SK-N-SH (cell line): ENCODE data around the gene C1GALT1. TPM values are rescaled to one million over a fixed set of nuclear protein-coding genes. Genes with fewer than 3 reads are reported as not detected.

Experiments used
- CTCF ChIA-PET: fragments of 300-600, 350-600 bp; formaldehyde crosslinking; extraction: SDS; loops from one replicate; lab custom pipeline; 2021; lab: Yijun Ruan, JAX
- POLR2A ChIA-PET: fragments of 350-600 bp; sonication (Branson Sonifier 250); formaldehyde crosslinking; extraction: SDS; loops from one replicate; lab custom pipeline; 2020; ENCODE audit warnings: antibody characterized with exemption, inconsistent platforms; lab: Yijun Ruan, JAX
- DNase-seq: peaks from one replicate; pipeline ENCODE4 v3.0.0; 2012
- H2AFZ ChIP-seq: fragments of 200-600 bp; sonication (generic); 2 replicates; pipeline ENCODE4 v1.8.1; 2016; ENCODE audit warnings: antibody characterized with exemption, mild to moderate bottlenecking, low read depth
- H3F3A ChIP-seq: fragments of 200-600 bp; sonication (generic); replicated peaks from 2 replicates; pipeline ENCODE3; 2016; ENCODE audit warnings: antibody characterized with exemption, mild to moderate bottlenecking; ENCODE audit not compliant: insufficient read depth
- H3K27ac ChIP-seq, 2 experiments: fragments of 200-500 bp in 1 of 2; fragments of 200-600 bp in 1 of 2; sonication (Bioruptor generic) in 1 of 2; sonication (generic), shearing (Covaris generic) in 1 of 2; 2 replicates each; pipeline versions ENCODE4 v1.5.1 to v1.6.1; 2014 to 2016; ENCODE audit warnings: low read depth in 2 of 2, inconsistent platforms in 1 of 2, low read length in 1 of 2, mild to moderate bottlenecking in 1 of 2, mixed read lengths in 1 of 2
- H3K27me3 ChIP-seq: fragments of 200-600 bp; sonication (generic), shearing (Covaris generic); 2 replicates; pipeline ENCODE4 v1.6.1; 2016; ENCODE audit warnings: mixed run types; ENCODE audit not compliant: insufficient read depth
- H3K36me3 ChIP-seq, 2 experiments: fragments of 200-500 bp in 1 of 2; fragments of 200-600 bp in 1 of 2; sonication (Bioruptor generic) in 1 of 2; sonication (generic) in 1 of 2; replicated peaks in 1 of 2; 2 replicates each; pipeline versions ENCODE3 to v1.5.1; 2014 to 2016; ENCODE audit warnings: low read length in 1 of 2, mild to moderate bottlenecking in 1 of 2; ENCODE audit not compliant: insufficient read depth in 2 of 2, control insufficient read depth in 1 of 2
- H3K4me1 ChIP-seq, 2 experiments: fragments of 200-500 bp in 1 of 2; fragments of 200-600 bp in 1 of 2; sonication (Bioruptor generic) in 1 of 2; sonication (generic), shearing (Covaris generic) in 1 of 2; 2 replicates each; pipeline versions ENCODE4 v1.5.1 to v1.6.1; 2014 to 2016; ENCODE audit warnings: low read depth in 1 of 2, low read length in 1 of 2, mixed run types in 1 of 2; ENCODE audit not compliant: insufficient read depth in 2 of 2, control insufficient read depth in 1 of 2
- H3K4me2 ChIP-seq: fragments of 200-600 bp; sonication (generic), shearing (Covaris generic); 2 replicates; pipeline ENCODE4 v1.6.1; 2017; ENCODE audit warnings: mixed run types
- H3K4me3 ChIP-seq, 2 experiments: fragments of 200-500 bp in 1 of 2; fragments of 200-600 bp in 1 of 2; sonication (Bioruptor generic) in 1 of 2; sonication (generic), shearing (Covaris generic) in 1 of 2; 2 replicates each; pipeline versions ENCODE4 v1.5.1 to v1.8.1; 2014 to 2016; ENCODE audit warnings: low read depth in 2 of 2, inconsistent platforms in 1 of 2, low read length in 1 of 2, mild to moderate bottlenecking in 1 of 2, mixed read lengths in 1 of 2, moderate library complexity in 1 of 2
- H3K79me2 ChIP-seq: fragments of 200-600 bp; sonication (generic); 2 replicates; pipeline ENCODE4 v1.8.1; 2017; ENCODE audit warnings: mild to moderate bottlenecking; ENCODE audit not compliant: insufficient read depth
- H3K9ac ChIP-seq: fragments of 200-600 bp; sonication (generic); 2 replicates; pipeline ENCODE4 v1.6.1; 2017; ENCODE audit warnings: mixed run types
- H3K9me2 ChIP-seq: fragments of 200-600 bp; sonication (generic); 2 replicates; pipeline ENCODE4 v1.6.1; 2017; ENCODE audit warnings: mixed run types
- H3K9me3 ChIP-seq: fragments of 200-600 bp; sonication (generic); 2 replicates; pipeline ENCODE4 v1.6.1; 2017; ENCODE audit warnings: mixed run types, mild to moderate bottlenecking, moderate library complexity
- H4K20me1 ChIP-seq: fragments of 200-600 bp; sonication (generic); 2 replicates; pipeline ENCODE4 v1.6.1; 2017; ENCODE audit warnings: mild to moderate bottlenecking, mixed run types; ENCODE audit not compliant: insufficient read depth
- CHD2 ChIP-seq: fragments of 150-350 bp; IDR thresholded peaks from 2 replicates; pipeline ENCODE4 v1.6.1; 2018; ENCODE audit warnings: low read length; ENCODE audit not compliant: partially characterized antibody
- CTCF ChIP-seq: fragments of 200-600 bp; sonication (generic); IDR thresholded peaks from 2 replicates; pipeline ENCODE4 v1.6.1; 2017; ENCODE audit warnings: antibody characterized with exemption, mild to moderate bottlenecking, moderate library complexity
- ELF1 ChIP-seq: IDR thresholded peaks from 2 replicates; pipeline ENCODE4 v1.4.0; 2012
- EP300 ChIP-seq, 2 experiments: IDR thresholded peaks; 2 replicates each; pipeline versions ENCODE4 v1.4.0 to v1.6.1; 2012; ENCODE audit warnings: borderline replicate concordance in 1 of 2, low read depth in 1 of 2, low read length in 1 of 2
- EZH2phosphoT487 ChIP-seq: fragments of 200-600 bp; sonication (generic); IDR thresholded peaks from 2 replicates; pipeline ENCODE4 v1.6.1; 2017; ENCODE audit warnings: low read depth, mixed run types, mild to moderate bottlenecking, antibody characterized with exemption, moderate library complexity, borderline replicate concordance
- FOXM1 ChIP-seq: IDR thresholded peaks from 2 replicates; pipeline ENCODE4 v1.4.0; 2012; ENCODE audit warnings: low read depth, mild to moderate bottlenecking
- GATA2 ChIP-seq: sonication (generic); formaldehyde crosslinking; IDR thresholded peaks from 2 replicates; pipeline ENCODE4 v1.5.0; 2020; ENCODE audit warnings: mild to moderate bottlenecking, missing genetic modification reagents
- JUND ChIP-seq: IDR thresholded peaks from 2 replicates; pipeline ENCODE4 v1.4.0; 2012
- PBX3 ChIP-seq: IDR thresholded peaks from 2 replicates; pipeline ENCODE4; 2012
- RAD21 ChIP-seq: IDR thresholded peaks from 2 replicates; pipeline ENCODE4 v1.6.1; 2012; ENCODE audit warnings: mild to moderate bottlenecking, low read length
- RCOR1 ChIP-seq: fragments of 150-350 bp; IDR thresholded peaks from 2 replicates; pipeline ENCODE4 v1.6.1; 2017; ENCODE audit warnings: antibody characterized with exemption, low read length
- SIN3A ChIP-seq: IDR thresholded peaks from 2 replicates; pipeline ENCODE4 v1.6.1; 2012; ENCODE audit warnings: low read depth, mild to moderate bottlenecking, low read length, moderate library complexity, borderline replicate concordance
- TAF1 ChIP-seq: IDR thresholded peaks from 2 replicates; pipeline ENCODE4 v1.6.1; 2012; ENCODE audit warnings: low read depth, mild to moderate bottlenecking, low read length, moderate library complexity, borderline replicate concordance
- TCF12 ChIP-seq: IDR thresholded peaks from 2 replicates; pipeline ENCODE4 v1.4.0; 2012
- ZBTB33 ChIP-seq: IDR thresholded peaks from 2 replicates; pipeline ENCODE4 v1.4.0; 2012; ENCODE audit warnings: low read depth, borderline replicate concordance
- WGBS: methylation state at CpG from one replicate; pipeline ENCODE4 v1.1.6; 2017; ENCODE audit warnings: low lambda C conversion rate; 5-methylcytosine and 5-hydroxymethylcytosine counted together
- polyA plus RNA-seq, 3 experiments: library from polyadenylated mRNA; depleted of rRNA; stranded (reverse); fragments of >200 nt; gene quantifications; 2 replicates each; pipeline ENCODE4 v1.2.3, GENCODE V29; 2012

C1GALT1 gene
- polyA plus RNA-seq, 1 of the 3 experiments (the other 2 are of a cell fraction): 15.2 TPM

- DNase-seq: no peak
- TF ChIP-seq CTCF (no peak), ZBTB33 (no peak), EZH2phosphoT487 (no peak), PBX3 (no peak), EP300 (IDR thresholded peaks at IDR 0.05; ENCODE audit: borderline replicate concordance in 1 of 2, low read depth in 1 of 2, low read length in 1 of 2) (no peak), FOXM1 (no peak), RAD21 (no peak), TAF1 (no peak), SIN3A (no peak), ELF1 (no peak), TCF12 (no peak), CHD2 (no peak), GATA2 (no peak), JUND (no peak), RCOR1 (no peak)
- no peaks in the 10 kb centered on the region for H4K20me1 ChIP-seq
- H3K4me1 ChIP-seq: peaks cover 14 to 20% of the 10 kb centered on the region in 2 experiments
- H3K27me3 ChIP-seq: no peaks in the 10 kb centered on the region
- H3K36me3 ChIP-seq: no peaks in the 10 kb centered on the region
- ChIA-PET POLR2A (no interaction called here), CTCF (interaction anchor here (1.5 kb wide), 1 partner anchor 75 kb away, joined by 4 read pairs; no protein-coding TSS in a partner anchor)
- H2AFZ ChIP-seq: no peak overlapping the region
- H3K4me3 ChIP-seq: no peak overlapping the region
- WGBS: 93% methylated on average over 2 of the region's 2 CpGs
- no peak overlapping the region for H3K4me2 ChIP-seq
- H3K9ac ChIP-seq: no peak overlapping the region
- peak overlapping the region in 1 of 2 experiments; percentile 83; a peak in 1 of 4 replicates for H3K27ac ChIP-seq
- H3K9me3 ChIP-seq: 0 out of 2 replicates have a peak, but pooled peaks cover 4% of the 10 kb centered on the region
- H3K79me2 ChIP-seq: peaks cover under 1% of the 10 kb centered on the region; the same call in 1 of the 2 replicates
- H3K9me2 ChIP-seq: no peaks in the 10 kb centered on the region
- peaks cover 27% of the 10 kb centered on the region for H3F3A ChIP-seq
Measured at GRCh38 chr7:7178081-7178480, 4.3 kb upstream of the C1GALT1 start.
